Head of caudate nucleus (tissue), 42 donors: ENCODE measurements around the gene SLCO2A1.

ENCODE experiments used
- DNase-seq, 42 donors: peaks; one replicate each; pipeline versions ENCODE4 v3.0.0 to v3.0.0-alpha.2; 2020 to 2021; ENCODE audit warnings: mixed read lengths in 7 of 42
- intact Hi-C: fragments of 100-400 bp; cut with DNase I; formaldehyde crosslinking; loops from one replicate; pipeline ENCODE4 v1.15.0; 2022

SLCO2A1 gene

DNA sequence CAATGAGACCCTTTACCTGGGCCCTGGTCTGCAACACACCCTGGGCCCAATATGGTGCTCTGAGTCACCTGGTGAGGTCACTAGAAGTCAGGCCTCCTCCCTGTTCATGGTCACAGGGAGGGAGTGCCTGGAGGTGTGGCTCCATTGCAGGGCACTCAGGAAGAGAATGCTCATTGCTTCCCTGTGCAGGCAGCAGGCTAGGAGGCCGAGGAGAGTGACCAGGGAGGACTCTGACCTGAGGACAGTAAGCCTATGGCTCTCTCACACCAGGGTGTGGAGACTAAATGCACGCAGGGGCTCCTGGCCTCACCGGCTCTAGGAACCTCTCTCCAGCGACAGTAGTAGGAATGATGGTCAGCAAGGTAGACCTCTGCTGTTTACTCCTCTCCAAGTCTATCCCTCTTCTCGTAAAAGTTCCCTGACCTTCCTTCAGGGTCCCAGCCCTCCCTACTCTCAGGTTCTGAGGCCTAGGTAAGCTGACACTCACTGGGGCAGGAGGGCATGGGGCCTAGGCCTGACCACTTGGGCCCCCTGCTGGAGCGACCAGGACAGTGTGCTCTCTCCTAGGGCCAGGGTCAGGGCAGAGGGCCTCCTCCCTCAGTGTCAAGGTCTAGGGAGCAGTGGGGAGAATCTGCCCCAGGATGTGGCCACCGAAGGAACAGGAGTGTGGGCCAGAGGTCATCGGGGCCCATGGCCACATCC is 9.6 kb upstream of the SLCO2A1 start:
- DNase-seq: peak in 1 of 42 donors; percentile 30
- intact Hi-C loops: no loop called here

DNA sequence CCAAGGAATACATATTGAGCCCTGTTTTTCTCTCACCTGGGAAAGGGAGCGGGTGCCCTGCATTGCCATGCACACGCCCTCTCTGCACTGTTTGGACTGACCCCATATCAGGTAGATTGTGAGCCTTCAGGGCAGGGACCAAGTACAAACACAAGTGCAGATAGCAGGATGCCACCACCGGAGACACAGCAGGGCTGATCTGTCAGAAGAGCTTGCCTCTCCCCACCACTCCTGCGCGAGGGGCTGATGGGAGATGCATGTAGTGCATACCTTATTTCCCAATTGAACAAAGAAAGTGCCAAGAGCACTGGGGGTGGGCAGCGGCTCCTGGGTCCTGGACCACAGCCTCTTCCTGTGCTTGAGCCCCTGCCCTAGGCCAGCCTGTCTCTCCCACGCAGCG is 9.0 kb upstream of the SLCO2A1 start:
- peak in 1 of 42 donors; percentile 21 for DNase-seq
- intact Hi-C loops: no loop called here

DNA sequence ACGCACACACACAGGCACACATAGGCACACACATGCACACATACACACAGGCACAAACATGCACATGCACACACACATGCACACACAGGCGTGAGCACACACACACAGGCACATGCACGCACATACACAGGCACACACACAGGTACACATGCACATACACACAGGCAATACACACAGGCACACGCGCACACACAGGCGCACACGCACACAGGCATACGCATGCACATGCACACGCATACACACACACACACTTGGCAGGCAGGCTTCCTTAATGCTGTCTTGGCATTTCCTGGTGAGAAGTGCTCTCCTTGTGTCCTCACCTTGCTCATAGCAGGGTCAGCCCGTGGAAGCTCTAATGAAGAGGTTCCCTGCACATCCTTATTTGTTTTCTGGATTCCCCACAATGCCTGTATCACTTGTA is 8.4 kb upstream of the SLCO2A1 start:
- peak in 1 of 42 donors; percentile 25 for DNase-seq
- intact Hi-C loops: no loop called here

DNA sequence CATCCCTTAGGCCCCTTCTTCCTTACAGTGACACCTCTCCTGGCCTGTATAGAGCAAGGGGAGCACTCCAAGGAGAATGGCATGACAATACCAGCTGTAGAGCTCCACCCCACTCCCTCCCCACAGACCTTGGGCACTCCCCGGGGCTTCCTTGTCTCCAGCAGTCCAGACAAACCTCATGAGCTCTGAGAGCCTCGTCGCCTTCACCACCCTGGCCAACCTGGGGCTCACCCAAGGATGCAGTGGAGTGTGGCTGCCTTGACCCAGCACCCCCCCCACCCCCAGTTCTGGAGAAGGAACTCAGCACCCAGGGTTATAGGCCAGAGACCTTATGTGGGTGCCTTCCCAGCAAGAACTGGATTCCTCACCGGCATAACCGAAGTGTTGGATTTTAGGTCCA is 7.4 kb upstream of the SLCO2A1 start:
- peak in 1 of 42 donors; percentile 24 for DNase-seq
- intact Hi-C loops: no loop called here

DNA sequence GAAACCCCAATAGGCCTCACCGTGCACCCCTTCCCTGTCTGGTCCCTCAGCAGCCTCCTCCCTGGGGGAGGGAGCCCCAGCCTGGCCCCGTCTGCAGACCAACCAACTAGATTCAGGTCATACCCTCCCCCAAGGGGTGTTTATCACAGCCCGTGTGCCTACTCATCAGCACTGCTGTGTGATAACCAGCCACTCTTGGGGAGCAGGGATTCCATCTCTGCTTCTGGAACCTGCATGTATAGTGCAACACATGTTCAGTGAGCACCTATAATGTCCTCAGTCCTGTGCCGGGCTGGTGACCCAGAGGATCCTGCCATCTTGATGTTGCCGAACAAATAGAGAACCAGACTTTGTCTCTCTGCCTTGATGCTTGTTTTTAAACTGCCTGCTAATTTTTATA is 6.6 kb upstream of the SLCO2A1 start:
- intact Hi-C loops: no loop called here
- DNase-seq: peak in 1 of 42 donors; percentile 20

DNA sequence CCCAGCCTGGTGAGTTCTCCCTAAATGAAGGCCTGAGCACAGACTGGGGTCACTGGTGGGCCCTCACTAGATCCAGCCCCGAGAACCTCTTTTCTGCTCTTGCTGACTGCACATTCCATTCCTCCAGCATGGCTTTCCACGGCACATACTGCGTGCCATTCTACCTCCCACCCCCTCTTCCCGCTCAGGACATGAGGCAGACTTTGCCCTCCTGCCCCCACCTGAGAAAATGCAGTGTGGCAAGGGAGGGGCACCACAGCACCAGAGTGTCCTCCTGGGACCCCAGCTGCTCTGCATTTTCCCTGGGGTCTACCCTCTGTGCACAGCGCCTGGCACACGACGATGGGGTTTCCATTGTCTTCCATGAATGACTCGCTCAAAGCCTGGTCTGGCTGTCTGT is 6.1 kb upstream of the SLCO2A1 start:
- intact Hi-C loops: no loop called here
- DNase-seq: peak in 1 of 42 donors; percentile 25

DNA sequence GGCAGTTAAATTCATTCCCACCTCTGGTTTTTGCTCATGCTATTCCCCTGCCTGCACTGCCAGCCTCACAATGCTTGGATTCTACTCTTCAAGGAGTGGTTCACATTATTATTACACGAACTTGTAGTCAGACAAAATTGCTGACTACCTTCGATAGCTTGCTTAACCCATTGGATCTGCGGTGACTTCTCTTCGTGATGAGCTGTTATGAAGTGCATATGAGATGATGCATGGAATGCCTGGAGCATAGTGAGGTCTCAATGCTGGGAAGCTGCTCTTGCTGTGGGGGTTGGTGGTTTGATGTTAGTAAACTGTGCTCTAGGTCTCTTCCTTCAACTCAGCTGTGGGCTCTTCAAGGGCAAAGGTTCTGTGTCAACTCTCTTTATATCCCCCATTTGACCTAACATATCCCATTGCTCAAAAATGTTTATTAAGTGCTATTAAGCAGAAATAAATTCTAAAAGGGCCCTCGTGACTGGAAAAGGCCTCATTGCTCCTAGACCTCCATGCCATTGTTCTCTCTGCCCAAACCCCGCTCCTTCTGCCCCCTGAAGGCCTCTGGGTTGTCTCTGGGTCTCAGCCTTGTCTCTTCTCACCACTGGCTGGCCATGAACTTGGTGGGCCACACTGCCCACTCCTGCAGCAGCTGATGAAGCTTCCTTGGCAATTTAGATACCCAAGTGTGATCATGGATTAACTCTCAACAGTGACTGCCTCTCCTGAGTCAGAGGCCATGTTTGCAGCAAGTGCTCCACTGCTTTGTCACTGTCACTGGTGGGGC is 4.5 kb upstream of the SLCO2A1 start:
- intact Hi-C loops: no loop called here
- DNase-seq: peak in 1 of 42 donors; percentile 20

DNA sequence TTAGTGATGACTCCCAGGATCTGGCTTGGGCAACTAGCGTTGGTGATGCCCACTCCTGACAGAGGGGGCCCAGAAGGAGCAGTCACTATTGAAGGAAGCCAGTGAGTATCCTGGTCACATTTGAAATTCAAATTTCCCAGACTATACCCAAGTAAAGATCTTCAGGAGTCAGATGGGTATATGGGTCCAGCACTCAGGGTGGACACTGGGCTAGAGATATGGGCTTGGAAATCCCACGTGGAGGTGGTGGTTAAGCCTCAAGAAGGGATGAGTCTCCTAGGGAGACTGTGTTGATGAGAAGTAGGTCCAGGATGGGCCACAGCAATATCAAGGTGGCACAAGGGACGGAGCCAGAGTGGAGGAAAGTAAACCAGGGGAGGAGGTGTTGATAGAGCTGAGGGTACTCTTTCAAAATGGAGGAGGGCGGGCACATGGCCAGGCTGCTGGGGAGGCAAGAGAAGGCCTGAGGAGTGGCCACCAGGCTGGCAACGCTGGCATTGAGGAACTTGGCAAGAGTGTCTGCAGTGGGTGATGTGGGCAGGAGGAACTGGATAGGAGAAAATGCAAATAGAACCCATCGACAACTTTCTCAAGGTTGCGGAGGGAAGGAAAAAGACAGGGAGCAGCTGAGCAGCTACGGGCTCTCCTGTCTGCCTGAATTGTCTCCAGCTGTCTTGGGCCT is 3.7 kb upstream of the SLCO2A1 start:
- DNase-seq: peak in 1 of 42 donors; percentile 35
- intact Hi-C loops: no loop called here

DNA sequence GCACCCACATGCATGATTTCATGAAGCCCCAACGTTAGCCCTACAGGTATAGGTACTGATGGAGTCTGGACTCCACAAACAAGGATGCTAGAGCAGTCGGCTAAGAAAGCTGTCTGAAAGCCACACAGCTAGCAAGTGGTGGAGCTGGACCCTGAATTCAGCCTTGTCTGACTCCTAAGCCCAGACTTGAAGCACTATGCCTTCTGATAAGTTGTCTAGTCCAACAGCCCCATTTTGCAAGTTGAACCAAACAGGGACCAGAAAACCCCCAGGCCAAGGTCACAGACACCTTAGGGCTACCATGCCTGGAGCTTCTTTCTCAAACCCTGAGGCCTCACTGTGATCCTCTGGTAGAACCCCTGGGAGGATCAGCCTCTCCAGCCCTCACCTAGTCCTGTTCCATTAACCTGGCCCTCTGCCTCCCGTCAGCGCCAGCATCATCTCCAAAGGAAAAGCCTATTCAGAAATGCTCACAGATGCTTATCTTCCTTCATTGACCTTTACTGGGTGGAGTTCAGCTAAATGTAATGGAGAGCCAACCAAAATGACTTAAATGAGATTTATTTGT is 1.7 kb upstream of the SLCO2A1 start:
- intact Hi-C loops: no loop called here
- no peak for DNase-seq

DNA sequence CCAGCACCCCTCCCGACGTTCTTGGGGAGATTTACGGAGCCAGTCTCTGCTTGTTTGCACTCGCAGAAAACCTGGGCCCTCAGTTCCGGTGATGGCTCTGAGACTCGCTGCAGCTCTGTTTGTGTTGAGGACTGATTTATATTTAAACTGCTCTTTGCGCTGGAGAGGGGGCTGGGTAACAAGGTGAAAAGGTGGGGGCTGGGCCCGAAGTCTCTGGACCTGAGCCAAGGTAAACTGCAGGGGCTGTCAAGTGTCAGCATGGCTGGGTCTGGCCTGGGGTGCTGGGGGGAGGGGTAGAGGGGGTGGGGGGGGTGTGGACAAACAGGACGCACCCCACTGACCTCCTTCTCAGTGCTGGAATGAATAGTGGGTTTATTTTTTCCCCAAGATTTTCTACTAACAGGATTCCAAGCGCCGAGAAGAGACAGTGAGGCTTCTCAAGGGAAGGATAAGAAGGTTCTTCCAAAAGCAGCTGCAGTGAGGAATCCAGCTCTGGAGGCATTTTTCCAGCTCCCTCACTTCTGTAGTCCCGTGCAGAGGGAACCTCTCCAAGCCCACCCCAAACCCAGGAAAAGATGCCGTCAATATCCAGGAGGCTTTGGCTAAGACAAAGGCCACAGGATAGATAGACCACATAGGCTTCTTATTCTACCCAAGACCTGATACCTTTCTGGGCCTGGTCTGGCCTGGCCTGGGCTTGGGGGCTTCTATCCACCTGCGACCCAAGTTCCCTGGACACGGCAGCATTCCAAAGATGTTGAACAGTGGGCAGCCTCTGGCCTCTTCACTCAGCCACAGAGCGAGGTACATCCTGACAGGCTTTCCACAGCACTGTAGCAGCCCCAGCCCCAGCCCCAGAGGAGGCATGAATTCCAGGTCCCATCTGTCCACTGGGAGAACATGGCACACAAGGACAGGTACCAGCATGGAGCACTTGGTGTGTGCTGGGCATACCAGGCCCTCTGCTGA is 938 bp upstream of the SLCO2A1 start:
- intact Hi-C loops: no loop called here
- DNase-seq: no peak

DNA sequence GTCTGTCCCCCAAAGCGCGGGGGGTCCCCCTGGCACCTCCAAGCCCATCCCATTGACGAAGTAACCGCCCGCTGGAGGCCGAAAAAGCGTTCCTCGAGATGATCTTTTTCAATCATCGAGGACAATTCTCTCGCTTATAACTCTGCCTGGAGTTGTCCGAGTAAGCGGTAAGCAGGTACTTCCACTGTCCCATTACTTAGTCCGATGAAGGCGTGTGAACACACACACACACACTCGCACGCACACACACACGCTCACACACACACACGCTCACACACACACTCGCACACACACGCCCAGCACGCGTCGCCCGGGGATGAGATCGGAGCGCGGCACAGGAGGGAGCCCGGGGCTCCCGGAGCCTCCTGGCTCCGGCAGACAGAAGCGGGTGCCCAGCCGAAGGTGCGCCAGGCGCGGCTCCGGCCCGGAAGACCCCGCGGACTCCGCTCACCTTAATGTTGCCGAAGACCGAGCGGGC is 430 bp downstream of the SLCO2A1 start:
- no peak for DNase-seq
- intact Hi-C loops: no loop called here

DNA sequence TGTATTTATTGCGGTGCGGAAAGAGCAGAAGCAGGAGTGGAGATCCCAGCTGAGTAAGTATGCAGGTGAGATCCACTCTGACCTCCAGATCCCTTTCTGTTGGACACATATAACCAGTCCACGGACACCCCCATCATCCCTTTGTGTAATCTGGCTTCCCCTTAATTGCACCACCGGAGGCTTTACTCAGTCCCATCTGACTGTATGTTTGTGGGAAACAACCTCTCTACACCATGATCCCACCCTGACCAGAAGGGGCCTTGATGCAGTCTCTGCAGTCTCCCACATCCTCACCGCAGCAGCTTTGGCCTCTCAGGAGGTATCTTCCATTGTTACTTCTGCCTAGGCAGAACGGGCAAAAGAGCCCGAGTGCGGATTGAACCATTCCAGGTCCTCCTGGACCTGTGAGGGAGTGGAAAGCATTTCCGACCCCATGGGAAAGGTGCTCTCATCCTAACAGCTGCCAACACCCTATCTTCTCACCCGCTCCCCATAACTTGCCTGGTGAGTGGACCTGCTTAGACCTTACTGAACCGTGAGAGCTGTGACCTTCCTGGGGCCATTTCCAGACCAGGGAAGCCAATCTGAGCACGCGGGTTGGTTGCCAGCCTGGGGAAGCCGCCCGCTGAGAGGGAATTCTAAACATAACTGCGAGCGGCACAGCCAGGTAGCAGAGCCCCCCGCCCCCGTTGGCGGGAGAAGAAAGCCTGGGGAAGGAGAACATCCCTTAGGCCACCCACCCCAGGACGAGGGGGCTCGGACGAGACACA is 1.1 kb downstream of the SLCO2A1 start:
- intact Hi-C loops: no loop called here
- DNase-seq: no peak

DNA sequence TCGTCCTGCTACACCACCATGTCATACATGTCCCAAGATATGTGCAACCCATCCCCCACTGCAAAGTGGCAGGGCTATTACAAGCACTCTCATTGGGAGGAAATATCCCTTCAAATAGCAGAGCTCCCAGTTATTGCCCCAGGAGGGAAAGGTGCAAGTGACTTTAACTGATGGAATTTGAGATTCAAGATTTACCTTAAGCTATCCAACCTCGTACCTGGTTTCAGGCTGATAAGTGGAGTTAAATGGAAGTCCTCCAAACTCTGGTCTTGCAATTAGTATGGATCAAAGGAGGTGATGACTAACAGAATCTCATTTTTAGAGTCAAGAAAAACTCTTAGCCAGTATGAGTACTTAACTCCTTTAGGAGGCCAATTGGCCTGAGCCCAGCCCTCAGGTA is 2.1 kb downstream of the SLCO2A1 start:
- DNase-seq: no peak

DNA sequence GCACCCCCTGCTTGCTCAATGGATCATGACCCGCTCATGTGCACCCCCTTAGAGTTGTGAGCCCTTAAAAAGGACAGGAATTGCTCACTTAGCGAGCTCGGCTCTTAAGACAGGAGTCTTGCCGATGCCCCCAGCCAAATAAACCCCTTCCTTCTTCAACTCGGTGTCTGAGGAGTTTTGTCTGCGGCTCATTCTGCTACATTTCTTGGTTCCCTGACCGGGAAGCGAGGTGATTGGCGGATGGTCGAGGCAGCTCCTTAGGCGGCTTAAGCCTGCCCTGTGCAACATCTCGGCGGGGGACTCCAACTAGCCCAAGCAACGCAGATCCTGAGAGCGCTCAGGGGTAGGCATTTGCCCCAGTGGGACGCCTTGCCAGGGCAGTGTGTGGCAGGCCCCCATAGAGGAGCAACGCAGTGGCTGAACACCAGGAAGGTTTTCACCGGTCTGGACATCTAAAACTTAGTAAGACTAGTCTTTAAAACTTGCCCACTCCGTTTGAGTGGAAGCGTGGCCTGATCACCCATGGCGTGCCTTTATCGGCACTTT is 9.5 kb downstream of the SLCO2A1 start:
- intact Hi-C loops: no loop called here
- peak in 1 of 42 donors; percentile 32 for DNase-seq

More for the DNA sequence above, 2.1 kb downstream of the SLCO2A1 start:
- intact Hi-C loops: no loop called here

DNA sequence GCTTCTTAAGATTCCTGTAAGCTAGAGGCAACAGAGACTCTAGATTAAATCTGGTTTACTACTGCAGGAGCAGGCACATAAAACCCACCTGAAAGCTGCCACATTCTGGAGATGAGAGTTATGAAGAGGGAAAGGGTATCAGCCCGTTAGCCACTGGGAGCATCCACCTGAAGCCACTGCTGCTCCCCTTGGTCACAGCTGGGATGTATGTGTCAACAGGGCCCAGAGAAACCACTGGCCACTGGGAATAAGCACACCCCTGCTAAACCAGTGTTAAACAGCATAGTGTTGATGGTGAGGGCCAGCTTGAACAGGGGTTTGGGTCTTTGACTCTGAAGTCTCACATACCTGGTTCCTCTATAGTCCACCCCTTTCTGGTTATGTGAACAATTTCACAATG is 10.9 kb downstream of the SLCO2A1 start:
- intact Hi-C loops: no loop called here
- DNase-seq: peak in 1 of 42 donors; percentile 26

DNA sequence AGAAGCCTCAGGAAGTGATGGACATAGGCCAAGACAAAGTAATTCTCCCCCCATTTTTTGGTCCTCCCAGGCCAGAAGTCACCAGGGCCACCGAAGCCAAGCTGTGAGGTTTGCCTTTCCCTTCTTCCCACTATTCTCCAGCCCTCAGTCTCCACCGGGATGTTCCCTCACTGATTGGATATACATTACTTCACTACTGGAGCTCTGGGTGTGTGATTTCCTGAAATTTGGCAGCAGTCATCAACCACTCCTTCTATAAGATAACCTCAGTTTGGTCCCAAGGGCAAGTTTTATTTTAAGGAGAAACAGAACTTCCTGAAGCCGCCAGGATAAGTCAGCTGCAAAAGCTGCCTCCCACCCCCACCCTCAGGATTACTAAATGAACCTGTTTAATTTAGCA is 11.3 kb downstream of the SLCO2A1 start:
- intact Hi-C loops: no loop called here
- DNase-seq: peak in 1 of 42 donors; percentile 20

DNA sequence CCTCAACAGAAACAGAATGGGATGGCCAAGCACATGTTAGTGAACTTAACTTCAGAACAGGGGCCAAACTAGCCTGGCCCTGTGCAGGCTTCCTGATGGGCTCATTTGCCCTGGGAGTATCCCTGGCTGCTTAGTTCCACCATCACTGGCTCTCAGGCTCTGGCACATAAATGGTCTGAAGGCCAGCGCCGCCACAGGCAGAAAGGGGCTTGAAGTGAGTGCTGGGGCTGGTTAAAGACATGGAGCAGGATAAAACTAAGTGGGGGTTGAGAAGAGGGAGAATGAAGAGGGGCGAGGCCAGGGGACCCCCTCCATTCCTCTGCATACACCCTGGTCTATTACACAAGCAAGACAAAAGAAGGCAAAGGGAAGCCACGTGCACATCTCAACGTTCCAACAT is 12.2 kb downstream of the SLCO2A1 start:
- no peak for DNase-seq
- intact Hi-C loops: no loop called here
